Suprapubic skin (tissue), 4 donors: Measurements from ENCODE around the gene GLMN. TPM values are rescaled to one million over a fixed set of nuclear protein-coding genes. Genes with fewer than 3 reads are reported as not detected.

Experiments
- DNase-seq, 2 donors: peaks; one replicate each; pipeline ENCODE4 v3.0.0-alpha.2; 2019; ENCODE audit warnings: low spot score in 2 of 2
- H3K27ac ChIP-seq: fragments of 200-600 bp; sonication (generic); one replicate; pipeline ENCODE4 v1.5.1; 2019
- H3K27me3 ChIP-seq: fragments of 200-600 bp; sonication (generic); one replicate; pipeline ENCODE4 v1.5.1; 2019
- H3K36me3 ChIP-seq: fragments of 200-600 bp; sonication (generic); one replicate; pipeline ENCODE4 v1.5.1; 2019
- H3K4me1 ChIP-seq: fragments of 200-600 bp; sonication (generic); one replicate; pipeline ENCODE4 v1.5.1; 2019
- H3K4me3 ChIP-seq: fragments of 200-600 bp; sonication (generic); one replicate; pipeline ENCODE4 v1.5.1; 2019; ENCODE audit warnings: mild to moderate bottlenecking
- H3K9me3 ChIP-seq: fragments of 200-600 bp; sonication (generic); one replicate; pipeline ENCODE4 v1.5.1; 2019
- CTCF ChIP-seq, 2 donors: fragments of 200-600 bp in 1 of 2; fragments of 450-650 bp in 1 of 2; sonication (generic) in 1 of 2; IDR thresholded peaks; one replicate each; pipeline ENCODE4 v1.5.1; 2016 to 2019; ENCODE audit warnings: antibody characterized with exemption in 2 of 2, mild to moderate bottlenecking in 1 of 2, moderate library complexity in 1 of 2
- EP300 ChIP-seq: sonication (generic); formaldehyde crosslinking; IDR thresholded peaks from one replicate; pipeline ENCODE4 v1.6.1; 2017; ENCODE audit warnings: antibody characterized with exemption
- POLR2A ChIP-seq, 2 donors: fragments of 450-650 bp; IDR thresholded peaks; one replicate each; pipeline ENCODE4 v1.6.1; 2017; ENCODE audit warnings: antibody characterized with exemption in 2 of 2, mild to moderate bottlenecking in 2 of 2, moderate library complexity in 2 of 2
- POLR2AphosphoS5 ChIP-seq, 3 donors: sonication (generic); formaldehyde crosslinking; IDR thresholded peaks; one replicate each; pipeline ENCODE4 v1.6.1; 2017; ENCODE audit warnings: antibody characterized with exemption in 3 of 3
- WGBS: methylation state at CpG from one replicate; pipeline ENCODE4 v1.1.5; 2018; 5-methylcytosine and 5-hydroxymethylcytosine counted together
- total RNA-seq, 4 donors: library from RNA; depleted of rRNA; stranded (reverse); fragments of >200 nt; gene quantifications; one replicate each; pipeline ENCODE4 v1.1.0, GENCODE V29; 2016

Gene GLMN
- total RNA-seq, 4 donors from 2014 or later, result 8.9 to 31.9 (median 11.0) TPM

- TF ChIP-seq EP300 (no peak), POLR2A (IDR thresholded peaks at IDR 0.05) (no peak), CTCF (IDR thresholded peaks at IDR 0.05) (no peak), POLR2AphosphoS5 (IDR thresholded peaks at IDR 0.05) (no peak)
- 71% methylated on average over 3 of the region's 3 CpGs for WGBS
- no peaks in the 10 kb centered on the region for H3K36me3 ChIP-seq
Measured at GRCh38 chr1:92228401-92228800, 70.4 kb downstream of the GLMN start.

GRCh38 chr1:92219028-92219427 lies 79.8 kb downstream of the GLMN start:
- no peak for DNase-seq
- no peak for TF ChIP-seq POLR2AphosphoS5 (IDR thresholded peaks at IDR 0.05)
- TF ChIP-seq EP300, result no peak
- no peak for TF ChIP-seq CTCF (IDR thresholded peaks at IDR 0.05)
- TF ChIP-seq POLR2A (IDR thresholded peaks at IDR 0.05), result no peak
- H3K27ac ChIP-seq, result no peak overlapping the region

More at GRCh38 chr1:92228401-92228800, 70.4 kb downstream of the GLMN start:
- no peaks in the 10 kb centered on the region for H3K4me1 ChIP-seq
- no peak overlapping the region for H3K27ac ChIP-seq
- DNase-seq, result no peak
- no peak overlapping the region for H3K4me3 ChIP-seq
- no peaks in the 10 kb centered on the region for H3K27me3 ChIP-seq
- H3K9me3 ChIP-seq, result no peaks in the 10 kb centered on the region

DNA sequence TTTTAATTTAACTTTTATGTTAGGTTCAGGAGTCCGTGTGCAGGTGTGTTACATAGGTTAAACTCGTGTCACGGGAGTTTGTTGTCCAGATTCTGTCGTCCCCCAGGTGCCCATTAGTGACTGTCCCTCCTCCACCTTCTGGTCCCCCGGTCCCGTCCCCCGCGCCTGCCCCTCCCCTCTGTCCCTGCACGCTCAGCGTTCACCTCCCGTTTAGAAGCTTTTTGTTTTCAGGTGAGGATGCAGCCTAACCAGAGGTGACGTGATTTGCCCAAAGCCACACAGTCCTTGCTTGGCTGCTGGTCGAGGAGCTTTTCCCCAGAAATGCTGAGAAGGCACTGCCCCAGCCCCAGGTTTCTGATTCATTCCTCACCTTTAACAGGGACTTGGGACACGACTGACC lies 80.2 kb downstream of the GLMN start:
- TF ChIP-seq POLR2AphosphoS5 (IDR thresholded peaks at IDR 0.05), result no peak
- no peak for TF ChIP-seq EP300
- no peak for TF ChIP-seq POLR2A (IDR thresholded peaks at IDR 0.05)
- no peak for TF ChIP-seq CTCF (IDR thresholded peaks at IDR 0.05)
- Histone ChIP-seq H3K36me3 (no peaks in the 10 kb centered on the region), H3K9me3 (no peaks in the 10 kb centered on the region), H3K4me3 (no peak overlapping the region), H3K27me3 (no peaks in the 10 kb centered on the region), H3K4me1 (no peaks in the 10 kb centered on the region), H3K27ac (no peak overlapping the region)
- 83% methylated on average over 14 of the region's 14 CpGs for WGBS
- DNase-seq, result no peak

More at GRCh38 chr1:92219028-92219427, 79.8 kb downstream of the GLMN start:
- Histone ChIP-seq H3K9me3 (no peaks in the 10 kb centered on the region), H3K4me3 (no peak overlapping the region), H3K36me3 (no peaks in the 10 kb centered on the region), H3K4me1 (no peaks in the 10 kb centered on the region), H3K27me3 (no peaks in the 10 kb centered on the region)

GRCh38 chr1:92217721-92218120 lies 81.1 kb downstream of the GLMN start, which contains the start of gene C1orf146:
C1orf146 (plus strand) TSS chr1:92217915; CDS start chr1:92231421, 13,506 bp downstream.
- H3K27ac ChIP-seq, result no peak within 1 kb of the TSS
- no peaks in the 10 kb centered on the region for H3K9me3 ChIP-seq
- no peak for DNase-seq
- no peaks in the 10 kb centered on the region for H3K27me3 ChIP-seq
- H3K36me3 ChIP-seq, result no peaks in the 10 kb centered on the region
- 95% methylated on average over 26 of the region's 27 CpGs for whole genome bisulfite sequencing
- no peaks in the 10 kb centered on the region for H3K4me1 ChIP-seq
- TF ChIP-seq POLR2A (IDR thresholded peaks at IDR 0.05), result no peak
- no peak for TF ChIP-seq EP300
- no peak for TF ChIP-seq CTCF (IDR thresholded peaks at IDR 0.05)
- no peak for TF ChIP-seq POLR2AphosphoS5 (IDR thresholded peaks at IDR 0.05)
- no peak within 1 kb of the TSS for H3K4me3 ChIP-seq

DNA sequence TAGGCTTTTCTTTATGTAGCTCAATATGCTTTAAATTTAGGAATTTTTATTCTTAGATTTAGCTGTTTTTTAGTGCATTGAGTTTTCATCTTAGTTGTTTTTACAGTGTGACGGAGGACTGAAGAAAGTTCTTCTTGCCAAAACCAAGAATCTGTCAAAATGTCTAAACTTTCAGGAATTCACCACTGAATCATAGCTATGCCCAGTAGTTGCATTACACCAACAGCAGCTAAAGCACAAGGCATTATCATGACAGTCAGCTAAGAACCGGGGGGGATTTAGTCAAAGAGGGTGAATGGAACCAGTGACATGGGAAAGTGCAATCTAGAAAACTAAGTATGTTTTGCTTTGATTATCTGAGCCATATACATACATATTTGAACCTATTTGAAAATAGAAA lies 87.6 kb downstream of the GLMN start:
- no peaks in the 10 kb centered on the region for H3K27me3 ChIP-seq
- H3K4me3 ChIP-seq, result no peak overlapping the region
- WGBS, result 94% methylated on average over 2 of the region's 2 CpGs
- H3K36me3 ChIP-seq, result no peaks in the 10 kb centered on the region
- no peaks in the 10 kb centered on the region for H3K4me1 ChIP-seq
- no peak overlapping the region for H3K27ac ChIP-seq
- no peak for TF ChIP-seq EP300
- no peak for TF ChIP-seq POLR2AphosphoS5 (IDR thresholded peaks at IDR 0.05)
- no peak for TF ChIP-seq CTCF (IDR thresholded peaks at IDR 0.05)
- TF ChIP-seq POLR2A (IDR thresholded peaks at IDR 0.05), result no peak
- peaks cover 4% of the 10 kb centered on the region for H3K9me3 ChIP-seq
- DNase-seq, result no peak
